Ovary (tissue), 9 donors: ENCODE data around the gene NPAS3. TPM values are rescaled to one million over a fixed set of nuclear protein-coding genes. Genes with fewer than 3 reads are reported as not detected.

Source experiments
- DNase-seq, 5 donors: peaks; one replicate each; pipeline ENCODE4 v3.0.0-alpha.2; 2019 to 2020
- H3K27ac ChIP-seq, 2 donors: fragments of 200-600 bp; one replicate each; pipeline versions ENCODE4 v1.5.1 to v1.8.0; 2019 to 2022
- H3K27me3 ChIP-seq: fragments of 200-600 bp; one replicate; pipeline ENCODE4 v1.8.0; 2022
- H3K36me3 ChIP-seq: fragments of 200-600 bp; sonication (generic); one replicate; pipeline ENCODE4 v1.5.1; 2019
- H3K4me1 ChIP-seq: one replicate; pipeline ENCODE4 v1.8.1; 2013; ENCODE audit warnings: mild to moderate bottlenecking, moderate library complexity; ENCODE audit not compliant: insufficient read depth
- H3K4me3 ChIP-seq: fragments of 200-600 bp; sonication (generic); one replicate; pipeline ENCODE4 v1.5.1; 2017
- H3K9me3 ChIP-seq, 2 donors: fragments of 200-600 bp in 1 of 2; sonication (generic) in 1 of 2; one replicate each; pipeline versions ENCODE4 v1.5.1 to v1.8.1; 2013 to 2019; ENCODE audit warnings: mild to moderate bottlenecking in 1 of 2, moderate library complexity in 1 of 2
- CTCF ChIP-seq, 3 donors: fragments of 450-650 bp in 2 of 3; fragments of 200-600 bp in 1 of 3; IDR thresholded peaks; one replicate each; pipeline versions ENCODE4 v1.5.1 to v1.8.0; 2016 to 2022; ENCODE audit warnings: antibody characterized with exemption in 3 of 3, mild to moderate bottlenecking in 1 of 3
- EP300 ChIP-seq: sonication (generic); formaldehyde crosslinking; IDR thresholded peaks from one replicate; pipeline ENCODE4 v1.6.1; 2017; ENCODE audit warnings: antibody characterized with exemption
- POLR2A ChIP-seq: fragments of 450-650 bp; IDR thresholded peaks from one replicate; pipeline ENCODE4 v1.6.1; 2017; ENCODE audit warnings: antibody characterized with exemption, mild to moderate bottlenecking, moderate library complexity
- WGBS, 3 donors: extraction: QIAGEN DNeasy Blood & Tissue Kit in 1 of 3; methylation state at CpG; one replicate each; pipeline versions ENCODE4 v1.1.5 to v1.1.7; 2013 to 2017; 5-methylcytosine and 5-hydroxymethylcytosine counted together
- intact Hi-C, 4 donors: fragments of 100-400 bp; cut with DNase I; formaldehyde crosslinking; loops; one replicate each; pipeline versions ENCODE4 v1.11.0 to v1.15.1; 2022 to 2023
- polyA plus RNA-seq, 2 donors: library from polyadenylated mRNA; stranded (reverse); fragments of 200-250 nt in 1 of 2; fragments of 350-450 nt in 1 of 2; fragmentation: Illumina TruSeq in 1 of 2; extraction: RNeasy Lipid Tissue Mini Kit (QIAGEN cat#74804) in 1 of 2; gene quantifications; one replicate each; pipeline ENCODE4 v1.2.3, GENCODE V29; 2013 to 2014
- total RNA-seq, 7 donors: library from RNA; depleted of rRNA in 2 of 7; stranded (reverse); fragments of >200 nt in 2 of 7; fragmentation: NEBNext Ultra II Directional in 3 of 7; extraction: Animal tissue kit (Norgen Biotek cat#: 25700) in 3 of 7; gene quantifications; one replicate each; pipeline versions ENCODE4 v1.1.0 to v1.2.4, GENCODE V29; 2016 to 2023
- donor health status: DM: no; HTN: no; CAD: no; lungs with moderate emphysema.
- donor health status: DM: no; HTN: no; CAD: no.
- donor health status: Bipolar disorder and iron deficiency.
- donor health status: DM: yes; HTN: yes; CAD: no.
- donor health status: DM: no; HTN: no; CAD: no.
- donor health status: DM: yes; HTN: yes; CAD: no.

NPAS3 gene
- total and polyA plus RNA-seq, 9 donors = 1.9 to 15.4 (median 11.4) TPM

- Histone ChIP-seq H3K36me3 (no peaks in the 10 kb centered on the region), H3K4me3 (no peak overlapping the region), H3K9me3 (no peaks in the 10 kb centered on the region), H3K27ac (no peak overlapping the region), H3K4me1 (no peaks in the 10 kb centered on the region), H3K27me3 (no peaks in the 10 kb centered on the region)
- intact Hi-C loops = no loop called here
- no peak for TF ChIP-seq EP300
- TF ChIP-seq CTCF (IDR thresholded peaks at IDR 0.05) = no peak
- TF ChIP-seq POLR2A = no peak
- no peak for DNase-seq
- 80 to 89% (median 84%) methylated on average over 2 of the region's 2 CpGs for WGBS, 3 donors
These were observed 377.0 kb downstream of the NPAS3 start for GRCh38 chr14:33315721-33316120.

DNA sequence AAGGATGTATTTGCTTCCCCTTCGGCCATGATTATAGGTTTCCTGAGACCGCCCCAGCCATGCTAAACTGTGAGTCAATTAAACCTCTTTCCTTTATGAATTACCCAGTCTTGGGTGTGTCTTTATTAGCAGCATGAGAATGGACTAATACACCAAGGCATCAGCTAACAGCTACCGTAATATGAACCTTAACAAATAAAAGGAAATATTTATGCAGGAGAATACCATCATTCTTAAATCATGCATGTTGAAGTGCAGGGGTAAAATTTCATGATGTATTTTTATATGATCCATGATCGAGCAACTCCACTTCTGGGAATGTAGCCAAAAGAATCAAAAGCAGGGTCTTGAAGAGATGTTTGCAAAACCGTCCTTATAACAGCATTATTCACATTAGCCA is 379.0 kb downstream of the NPAS3 start:
- TF ChIP-seq EP300 = no peak
- WGBS, 3 donors = 73 to 82% (median 78%) methylated on average over 5 of the region's 5 CpGs
- no peak overlapping the region for H3K27ac ChIP-seq
- H3K27me3 ChIP-seq = no peaks in the 10 kb centered on the region
- no peak overlapping the region for H3K4me3 ChIP-seq
- no peaks in the 10 kb centered on the region for H3K9me3 ChIP-seq
- no peaks in the 10 kb centered on the region for H3K36me3 ChIP-seq
- H3K4me1 ChIP-seq = no peaks in the 10 kb centered on the region
- intact Hi-C loops = no loop called here
- no peak for DNase-seq

GRCh38 chr14:33323979-33324378 is 385.3 kb downstream of the NPAS3 start:
- TF ChIP-seq CTCF (IDR thresholded peaks at IDR 0.05) = no peak
- no peak for TF ChIP-seq POLR2A
- no peak for TF ChIP-seq EP300
- Histone ChIP-seq H3K36me3 (no peaks in the 10 kb centered on the region), H3K4me3 (no peak overlapping the region), H3K27ac (no peak overlapping the region), H3K4me1 (no peaks in the 10 kb centered on the region), H3K27me3 (no peaks in the 10 kb centered on the region), H3K9me3 (no peaks in the 10 kb centered on the region)
- intact Hi-C loops = no loop called here
- 93 to 94% (median 94%) methylated on average over 7 of the region's 7 CpGs for WGBS, 3 donors
- no peak for DNase-seq

DNA sequence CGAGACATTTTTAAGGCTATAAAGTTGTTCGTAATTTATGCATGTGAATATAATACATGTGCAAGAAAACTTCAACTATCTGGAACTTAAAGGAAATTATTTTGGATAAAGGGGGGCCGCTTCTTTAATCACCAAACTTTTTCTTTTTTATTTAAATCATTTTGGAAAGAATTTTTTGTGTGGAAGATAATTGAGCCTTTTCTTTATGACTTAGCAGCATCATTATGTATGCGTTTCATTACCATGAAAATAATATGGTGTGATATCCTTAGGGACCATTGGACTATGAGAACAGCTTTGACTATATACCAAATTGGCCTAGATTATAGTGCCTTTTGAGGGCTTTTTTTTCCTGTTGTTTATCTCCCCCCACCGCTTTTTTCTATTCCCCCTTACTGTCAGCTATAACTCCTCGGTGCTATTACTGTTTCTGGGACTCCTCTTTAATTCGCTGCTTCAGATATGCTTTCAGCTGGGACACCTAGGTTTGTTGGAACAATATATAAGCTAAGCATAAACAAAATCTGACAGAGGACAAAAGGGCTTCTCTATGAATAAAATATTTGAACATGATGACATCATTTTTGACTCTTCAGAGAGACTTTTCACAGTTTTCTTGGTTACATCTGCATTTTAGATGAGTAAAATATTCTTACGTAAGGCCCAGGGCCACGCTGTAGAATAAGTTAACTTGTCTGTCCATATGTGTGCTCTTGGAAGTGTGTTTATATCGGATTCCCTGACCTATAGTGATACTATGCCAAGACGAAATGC is 392.7 kb downstream of the NPAS3 start:
- TF ChIP-seq EP300 = no peak
- TF ChIP-seq POLR2A = no peak
- no peak for TF ChIP-seq CTCF (IDR thresholded peaks at IDR 0.05)
- WGBS, 3 donors = 87 to 93% (median 87%) methylated on average over 11 of the region's 11 CpGs

GRCh38 chr14:33332497-33332896 is 393.8 kb downstream of the NPAS3 start:
- WGBS, 3 donors = 86 to 90% (median 89%) methylated on average over 6 of the region's 6 CpGs
- Histone ChIP-seq H3K4me1 (no peaks in the 10 kb centered on the region), H3K4me3 (no peak overlapping the region), H3K27me3 (no peaks in the 10 kb centered on the region), H3K36me3 (no peaks in the 10 kb centered on the region), H3K27ac (no peak overlapping the region), H3K9me3 (no peaks in the 10 kb centered on the region)
- DNase-seq = no peak
- intact Hi-C loops = no loop called here
- TF ChIP-seq POLR2A = no peak
- no peak for TF ChIP-seq CTCF (IDR thresholded peaks at IDR 0.05)
- TF ChIP-seq EP300 = no peak

More for the DNA sequence above, 392.7 kb downstream of the NPAS3 start:
- intact Hi-C loops = no loop called here
- Histone ChIP-seq H3K9me3 (no peaks in the 10 kb centered on the region), H3K36me3 (no peaks in the 10 kb centered on the region), H3K27ac (no peak overlapping the region), H3K4me3 (no peak overlapping the region), H3K4me1 (no peaks in the 10 kb centered on the region), H3K27me3 (no peaks in the 10 kb centered on the region)
- DNase-seq = no peak
